ENCODE measurements around the gene ENPP5. TPM values are rescaled to one million over a fixed set of nuclear protein-coding genes. Genes with fewer than 3 reads are reported as not detected.

ENPP5 gene
- total RNA-seq, 4 donors from 2014 or later, result 0.47 to 2.6 (median 1.3) TPM

DNA sequence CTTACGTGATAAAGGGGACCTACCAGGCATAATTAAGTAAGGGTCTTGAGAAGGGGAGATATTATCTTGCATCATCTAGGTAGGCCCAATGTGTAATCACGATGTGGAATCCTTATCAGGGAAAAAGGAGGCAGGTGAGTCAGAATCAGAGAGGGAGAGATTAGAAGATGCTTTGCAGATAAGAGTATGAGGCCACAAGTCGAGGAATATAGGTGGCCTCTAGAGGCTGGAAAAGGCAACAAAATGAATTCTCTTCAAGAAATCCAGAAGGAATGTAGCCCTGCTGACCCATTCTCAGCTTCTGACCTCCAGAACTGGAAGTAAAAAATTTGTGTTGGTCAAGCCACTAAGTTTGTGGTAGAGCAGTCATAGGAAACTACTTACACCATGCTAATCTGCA lies 51.9 kb downstream of the ENPP5 start:
- TF ChIP-seq POLR2AphosphoS5 (IDR thresholded peaks at IDR 0.05) (no peak), CTCF (IDR thresholded peaks at IDR 0.05) (no peak), EP300 (IDR thresholded peaks at IDR 0.05) (no peak), POLR2A (IDR thresholded peaks at IDR 0.05) (no peak)
- H3K27ac ChIP-seq, result no peak overlapping the region
- no peaks in the 10 kb centered on the region for H3K27me3 ChIP-seq
- 89% methylated on average over 2 to 3 of the region's 3 CpGs for WGBS, 2 donors (ENCODE audit: low coverage in 1 of 2)
- H3K4me1 ChIP-seq, result no peaks in the 10 kb centered on the region
- H3K9me3 ChIP-seq, result no peaks in the 10 kb centered on the region
- H3K4me3 ChIP-seq, result no peak overlapping the region
- H3K36me3 ChIP-seq, result no peaks in the 10 kb centered on the region
- ATAC-seq, result no peak

- Histone ChIP-seq H3K36me3 (no peaks in the 10 kb centered on the region), H3K27ac (no peak overlapping the region), H3K27me3 (no peaks in the 10 kb centered on the region), H3K4me1 (no peaks in the 10 kb centered on the region), H3K4me3 (no peak overlapping the region), H3K9me3 (no peaks in the 10 kb centered on the region)
- WGBS, 2 donors (ENCODE audit: low coverage in 1 of 2), result 86 to 90% methylated on average over 1 of the region's 1 CpG
- TF ChIP-seq EP300 (IDR thresholded peaks at IDR 0.05), result no peak
- no peak for TF ChIP-seq POLR2A (IDR thresholded peaks at IDR 0.05)
- no peak for TF ChIP-seq CTCF (IDR thresholded peaks at IDR 0.05)
- no peak for TF ChIP-seq POLR2AphosphoS5 (IDR thresholded peaks at IDR 0.05)
- ATAC-seq, result no peak
Measured at GRCh38 chr6:46118157-46118556, 52.6 kb downstream of the ENPP5 start.

DNA sequence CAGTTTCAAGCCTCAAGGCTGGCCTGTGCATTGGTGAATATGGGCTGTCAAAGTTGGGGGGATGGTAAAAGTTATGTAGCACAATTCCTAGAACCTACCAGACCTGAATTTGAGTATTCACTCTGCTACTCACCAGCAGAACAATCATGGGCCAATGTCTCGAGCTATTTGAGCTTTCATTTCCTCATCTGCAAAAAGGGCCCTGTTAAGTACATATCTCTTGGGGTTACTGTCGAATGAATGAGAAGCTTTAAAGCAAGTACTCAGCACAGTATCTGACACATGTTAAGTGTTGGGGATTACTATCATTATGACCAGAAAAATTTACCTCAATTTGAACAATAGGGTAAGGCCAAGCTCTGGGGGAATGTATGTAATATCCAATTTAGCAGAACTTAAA lies 54.5 kb downstream of the ENPP5 start:
- whole genome bisulfite sequencing, 2 donors (ENCODE audit: low coverage in 1 of 2), result 76 to 92% methylated on average over 2 of the region's 2 CpGs
- Histone ChIP-seq H3K36me3 (no peaks in the 10 kb centered on the region), H3K27ac (no peak overlapping the region), H3K9me3 (no peaks in the 10 kb centered on the region), H3K27me3 (no peaks in the 10 kb centered on the region), H3K4me1 (no peaks in the 10 kb centered on the region), H3K4me3 (no peak overlapping the region)
- ATAC-seq, result no peak
- no peak for TF ChIP-seq CTCF (IDR thresholded peaks at IDR 0.05)
- TF ChIP-seq POLR2A (IDR thresholded peaks at IDR 0.05), result no peak
- no peak for TF ChIP-seq POLR2AphosphoS5 (IDR thresholded peaks at IDR 0.05)
- no peak for TF ChIP-seq EP300 (IDR thresholded peaks at IDR 0.05)

- TF ChIP-seq POLR2A (IDR thresholded peaks at IDR 0.05) (no peak), POLR2AphosphoS5 (IDR thresholded peaks at IDR 0.05) (no peak), EP300 (IDR thresholded peaks at IDR 0.05) (no peak), CTCF (IDR thresholded peaks at IDR 0.05) (no peak)
- Histone ChIP-seq H3K9me3 (no peaks in the 10 kb centered on the region), H3K4me1 (no peaks in the 10 kb centered on the region), H3K4me3 (no peak overlapping the region), H3K27ac (no peak overlapping the region), H3K27me3 (no peaks in the 10 kb centered on the region), H3K36me3 (no peaks in the 10 kb centered on the region)
- WGBS, 2 donors (ENCODE audit: low coverage in 1 of 2), result 78 to 100% methylated on average over 1 of the region's 1 CpG
- ATAC-seq, result no peak
Measured at GRCh38 chr6:46115634-46116033, 55.1 kb downstream of the ENPP5 start.

- H3K36me3 ChIP-seq, result no peaks in the 10 kb centered on the region
- WGBS, 2 donors (ENCODE audit: low coverage in 1 of 2), result 100% methylated on average over 1 of the region's 1 CpG
- no peaks in the 10 kb centered on the region for H3K9me3 ChIP-seq
- TF ChIP-seq POLR2A (IDR thresholded peaks at IDR 0.05), result no peak
- no peaks in the 10 kb centered on the region for H3K4me1 ChIP-seq
- no peak overlapping the region for H3K4me3 ChIP-seq
- ATAC-seq, result no peak
- H3K27ac ChIP-seq, result no peak overlapping the region
- no peaks in the 10 kb centered on the region for H3K27me3 ChIP-seq
Measured at GRCh38 chr6:46113370-46113769, 57.4 kb downstream of the ENPP5 start.

Other genes starting within 250 kb of the ENPP5 start
- 1 to 10 TPM; 2.8 to 6.9 (median 5.0) TPM for gene CLIC5, start 155.1 kb downstream of the ENPP5 start, total RNA-seq
- 10 to 100 TPM; 20.4 to 43.4 (median 30.1) TPM for gene ENPP4, start 41.0 kb downstream of the ENPP5 start, total RNA-seq

Measured in gastroesophageal sphincter (tissue), 4 donors.